ENCODE results near the gene MYO1G.
"Not testable (repeated sequence)": the region's sequence is repeated elsewhere in the genome, so short reads cannot be mapped to it uniquely, and the experiment has no call there.

Gene MYO1G

DNA sequence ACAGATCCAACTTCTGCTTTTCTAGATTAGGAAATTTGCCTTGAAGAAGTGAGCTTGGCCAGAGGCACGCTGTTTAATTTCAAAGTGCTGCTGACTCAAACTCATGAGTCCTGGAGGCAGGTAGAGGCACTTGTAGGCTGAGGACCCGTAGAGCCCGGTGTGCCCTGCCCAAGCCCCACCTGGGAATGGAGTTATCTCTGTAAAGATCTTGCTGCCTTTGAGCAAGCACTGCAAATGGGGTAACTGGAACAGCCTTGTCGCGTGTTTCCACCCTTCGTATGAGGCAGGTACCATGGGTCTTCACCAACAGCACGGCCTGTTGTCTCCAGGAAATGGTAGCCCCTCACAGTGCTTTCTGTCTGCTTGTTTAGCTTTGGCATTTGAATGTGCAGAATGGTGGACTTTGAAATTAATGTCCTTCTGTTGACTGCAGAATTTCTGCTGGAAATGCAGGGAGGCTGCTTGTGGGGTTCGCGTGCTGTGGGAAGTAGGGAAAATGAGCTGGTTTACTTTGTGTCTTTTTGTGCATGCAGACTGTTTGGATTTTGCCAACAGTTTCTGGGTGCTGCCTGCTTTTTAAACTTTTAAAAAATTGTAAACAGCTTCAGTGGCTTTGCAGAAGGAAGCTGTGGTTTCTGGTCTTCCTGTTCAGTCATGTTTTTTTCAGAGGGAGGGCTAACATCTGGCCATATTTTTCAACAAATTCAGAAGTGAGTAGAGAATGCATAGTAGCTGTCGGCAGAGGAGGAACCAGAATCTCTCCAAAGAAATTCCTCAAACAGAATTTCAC is 48.4 kb upstream of the MYO1G start:
- Histone ChIP-seq H3K4me3 (ENCODE audit: low read length in 2 of 2) (peak overlapping the region in 1 of 2 donors; percentile 30), H4K8ac (ENCODE audit: low read depth, low read length) (no peak overlapping the region), H3K4me1 (ENCODE audit: control insufficient read depth in 2 of 2, insufficient read depth in 1 of 2, low read depth in 1 of 2, low read length in 2 of 2) (no peaks in the 10 kb centered on the region), H3K18ac (ENCODE audit: low read length) (no peak overlapping the region), H3K9me3 (replicated peaks in 1 of 2; ENCODE audit: control insufficient read depth in 2 of 2, insufficient read depth in 1 of 2, low read depth in 1 of 2, low read length in 2 of 2) (peaks cover 0 to 7% of the 10 kb centered on the region in 2 donors), H3K79me1 (ENCODE audit: low read depth, low read length) (peaks cover 5% of the 10 kb centered on the region), H2BK120ac (ENCODE audit: low read depth, low read length) (no peak overlapping the region), H3K36me3 (replicated peaks in 1 of 2; ENCODE audit: control insufficient read depth in 2 of 2, insufficient read depth in 2 of 2, low read length in 2 of 2) (peaks cover 6 to 24% of the 10 kb centered on the region in 2 donors), H3K27me3 (ENCODE audit: control insufficient read depth in 3 of 3, insufficient read depth in 3 of 3, low read depth in 1 of 3, low read length in 3 of 3) (no peaks in the 10 kb centered on the region), H2AK5ac (ENCODE audit: low read depth, low read length) (no peak overlapping the region), H2BK15ac (ENCODE audit: low read length) (no peak overlapping the region), H4K91ac (ENCODE audit: low read depth, low read length, poor library complexity) (no peak overlapping the region), H3K4me2 (ENCODE audit: insufficient read depth, low read length, poor library complexity, severe bottlenecking) (no peak overlapping the region), H3K27ac (replicated peaks; ENCODE audit: low read length) (no peak overlapping the region), H3K9ac (ENCODE audit: low read depth, low read length, poor library complexity) (no peak overlapping the region), H3K23ac (ENCODE audit: low read depth, low read length, poor library complexity) (no peak overlapping the region), H2BK5ac (ENCODE audit: low read length) (no peak overlapping the region), H3K4ac (ENCODE audit: low read length) (no peak overlapping the region), H2AFZ (ENCODE audit: low read length) (no peak overlapping the region), H2BK12ac (ENCODE audit: low read length) (no peak overlapping the region), H3K14ac (ENCODE audit: low read length) (no peak overlapping the region)
- no CpG with 5 or more reads among the region's 10 CpGs for WGBS, 2 donors (ENCODE audit: extremely low coverage in 2 of 2, insufficient read length in 2 of 2, insufficient replicate concordance in 1 of 2)
- DNase-seq (ENCODE audit: low spot score) = no peak

DNA sequence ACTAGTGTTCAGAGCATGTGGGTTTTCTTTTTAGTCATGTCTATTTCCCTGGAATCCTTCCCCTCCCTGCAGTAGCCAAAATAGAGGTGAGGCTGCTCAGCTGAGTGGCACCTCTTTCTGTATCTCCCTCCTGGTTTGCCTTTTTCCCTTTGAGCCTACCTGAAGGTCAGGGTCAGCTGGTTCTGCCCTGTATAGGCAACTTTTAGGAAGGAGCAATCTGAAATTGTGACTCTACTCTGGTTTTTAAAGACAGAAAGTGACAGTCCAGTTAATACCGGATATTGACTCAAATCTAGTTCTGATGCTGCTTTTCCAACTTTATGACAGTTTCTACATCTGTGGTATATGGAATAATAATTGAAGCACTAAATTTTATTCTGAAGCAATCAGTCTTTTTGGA is 47.2 kb upstream of the MYO1G start:
- no peak overlapping the region for H2AFZ ChIP-seq (ENCODE audit: low read length)
- no peak for DNase-seq (ENCODE audit: low spot score)
- H3K9ac ChIP-seq (ENCODE audit: low read depth, low read length, poor library complexity) = no peak overlapping the region
- no peak overlapping the region for H4K8ac ChIP-seq (ENCODE audit: low read depth, low read length)
- no peak overlapping the region for H3K18ac ChIP-seq (ENCODE audit: low read length)
- H3K4me1 ChIP-seq (ENCODE audit: control insufficient read depth in 2 of 2, insufficient read depth in 1 of 2, low read depth in 1 of 2, low read length in 2 of 2) = peaks cover under 1 to 1% of the 10 kb centered on the region in 2 donors
- H3K27me3 ChIP-seq (ENCODE audit: control insufficient read depth in 3 of 3, insufficient read depth in 3 of 3, low read depth in 1 of 3, low read length in 3 of 3) = no peaks in the 10 kb centered on the region
- H2BK5ac ChIP-seq (ENCODE audit: low read length) = no peak overlapping the region
- no peak overlapping the region for H3K4ac ChIP-seq (ENCODE audit: low read length)
- no peak overlapping the region for H2BK15ac ChIP-seq (ENCODE audit: low read length)
- H3K4me3 ChIP-seq (ENCODE audit: low read length in 2 of 2) = no peak overlapping the region
- H3K9me3 ChIP-seq (replicated peaks in 1 of 2; ENCODE audit: control insufficient read depth in 2 of 2, insufficient read depth in 1 of 2, low read depth in 1 of 2, low read length in 2 of 2) = peaks cover 0 to 7% of the 10 kb centered on the region in 2 donors
- no CpG with 5 or more reads among the region's 1 CpG for WGBS, 2 donors (ENCODE audit: extremely low coverage in 2 of 2, insufficient read length in 2 of 2, insufficient replicate concordance in 1 of 2)
- H4K91ac ChIP-seq (ENCODE audit: low read depth, low read length, poor library complexity) = no peak overlapping the region
- H3K79me1 ChIP-seq (ENCODE audit: low read depth, low read length) = peaks cover 5% of the 10 kb centered on the region
- no peak overlapping the region for H2AK5ac ChIP-seq (ENCODE audit: low read depth, low read length)
- H2BK120ac ChIP-seq (ENCODE audit: low read depth, low read length) = no peak overlapping the region
- no peak overlapping the region for H3K4me2 ChIP-seq (ENCODE audit: insufficient read depth, low read length, poor library complexity, severe bottlenecking)
- no peak overlapping the region for H2BK12ac ChIP-seq (ENCODE audit: low read length)
- no peak overlapping the region for H3K14ac ChIP-seq (ENCODE audit: low read length)
- no peak overlapping the region for H3K23ac ChIP-seq (ENCODE audit: low read depth, low read length, poor library complexity)
- H3K36me3 ChIP-seq (replicated peaks in 1 of 2; ENCODE audit: control insufficient read depth in 2 of 2, insufficient read depth in 2 of 2, low read length in 2 of 2) = peaks cover 6 to 24% of the 10 kb centered on the region in 2 donors
- H3K27ac ChIP-seq (replicated peaks; ENCODE audit: low read length) = no peak overlapping the region

- not testable (repeated sequence) for H4K91ac ChIP-seq (ENCODE audit: low read depth, low read length, poor library complexity); H3K4me2 ChIP-seq (ENCODE audit: insufficient read depth, low read length, poor library complexity, severe bottlenecking); H3K9me3 ChIP-seq (replicated peaks in 1 of 2; ENCODE audit: control insufficient read depth in 2 of 2, insufficient read depth in 1 of 2, low read depth in 1 of 2, low read length in 2 of 2); H4K8ac ChIP-seq (ENCODE audit: low read depth, low read length); H3K9ac ChIP-seq (ENCODE audit: low read depth, low read length, poor library complexity); H2BK120ac ChIP-seq (ENCODE audit: low read depth, low read length); H3K18ac ChIP-seq (ENCODE audit: low read length); H3K79me1 ChIP-seq (ENCODE audit: low read depth, low read length); H3K4me1 ChIP-seq (ENCODE audit: control insufficient read depth in 2 of 2, insufficient read depth in 1 of 2, low read depth in 1 of 2, low read length in 2 of 2); H3K27ac ChIP-seq (replicated peaks; ENCODE audit: low read length); H2AK5ac ChIP-seq (ENCODE audit: low read depth, low read length); H2AFZ ChIP-seq (ENCODE audit: low read length); H2BK5ac ChIP-seq (ENCODE audit: low read length); H3K4me3 ChIP-seq (ENCODE audit: low read length in 2 of 2); H3K14ac ChIP-seq (ENCODE audit: low read length); DNase-seq (ENCODE audit: low spot score); H2BK15ac ChIP-seq (ENCODE audit: low read length); H2BK12ac ChIP-seq (ENCODE audit: low read length); H3K4ac ChIP-seq (ENCODE audit: low read length); H3K23ac ChIP-seq (ENCODE audit: low read depth, low read length, poor library complexity); H3K27me3 ChIP-seq (ENCODE audit: control insufficient read depth in 3 of 3, insufficient read depth in 3 of 3, low read depth in 1 of 3, low read length in 3 of 3)
- WGBS, 2 donors (ENCODE audit: extremely low coverage in 2 of 2, insufficient read length in 2 of 2, insufficient replicate concordance in 1 of 2) = no CpG with 5 or more reads among the region's 12 CpGs
- H3K36me3 ChIP-seq (replicated peaks in 1 of 2; ENCODE audit: control insufficient read depth in 2 of 2, insufficient read depth in 2 of 2, low read length in 2 of 2) = peaks cover 8 to 24% of the 10 kb centered on the region in 2 donors
Observed at GRCh38 chr7:45025473-45025872, 46.7 kb upstream of the MYO1G start.

- no peak overlapping the region for H2BK15ac ChIP-seq (ENCODE audit: low read length)
- H2BK5ac ChIP-seq (ENCODE audit: low read length) = no peak overlapping the region
- peaks cover 0 to 7% of the 10 kb centered on the region in 2 donors for H3K9me3 ChIP-seq (replicated peaks in 1 of 2; ENCODE audit: control insufficient read depth in 2 of 2, insufficient read depth in 1 of 2, low read depth in 1 of 2, low read length in 2 of 2)
- peaks cover 5% of the 10 kb centered on the region for H3K79me1 ChIP-seq (ENCODE audit: low read depth, low read length)
- H3K4ac ChIP-seq (ENCODE audit: low read length) = no peak overlapping the region
- no peak overlapping the region for H3K27ac ChIP-seq (replicated peaks; ENCODE audit: low read length)
- no peak overlapping the region for H3K4me3 ChIP-seq (ENCODE audit: low read length in 2 of 2)
- no peak overlapping the region for H4K91ac ChIP-seq (ENCODE audit: low read depth, low read length, poor library complexity)
- H2BK12ac ChIP-seq (ENCODE audit: low read length) = no peak overlapping the region
- H4K8ac ChIP-seq (ENCODE audit: low read depth, low read length) = no peak overlapping the region
- no peak overlapping the region for H3K9ac ChIP-seq (ENCODE audit: low read depth, low read length, poor library complexity)
- H3K36me3 ChIP-seq (replicated peaks in 1 of 2; ENCODE audit: control insufficient read depth in 2 of 2, insufficient read depth in 2 of 2, low read length in 2 of 2) = peaks cover 8 to 21% of the 10 kb centered on the region in 2 donors
- no peak overlapping the region for H3K14ac ChIP-seq (ENCODE audit: low read length)
- H3K4me2 ChIP-seq (ENCODE audit: insufficient read depth, low read length, poor library complexity, severe bottlenecking) = no peak overlapping the region
- H3K27me3 ChIP-seq (ENCODE audit: control insufficient read depth in 3 of 3, insufficient read depth in 3 of 3, low read depth in 1 of 3, low read length in 3 of 3) = no peaks in the 10 kb centered on the region
- no peak overlapping the region for H2AK5ac ChIP-seq (ENCODE audit: low read depth, low read length)
- H2AFZ ChIP-seq (ENCODE audit: low read length) = no peak overlapping the region
- DNase-seq (ENCODE audit: low spot score) = no peak
- H3K23ac ChIP-seq (ENCODE audit: low read depth, low read length, poor library complexity) = no peak overlapping the region
- H3K18ac ChIP-seq (ENCODE audit: low read length) = no peak overlapping the region
- H3K4me1 ChIP-seq (ENCODE audit: control insufficient read depth in 2 of 2, insufficient read depth in 1 of 2, low read depth in 1 of 2, low read length in 2 of 2) = peaks cover 1 to 3% of the 10 kb centered on the region in 2 donors
- no peak overlapping the region for H2BK120ac ChIP-seq (ENCODE audit: low read depth, low read length)
- WGBS, 2 donors (ENCODE audit: extremely low coverage in 2 of 2, insufficient read length in 2 of 2, insufficient replicate concordance in 1 of 2) = no CpG with 5 or more reads among the region's 2 CpGs
Observed at GRCh38 chr7:45024126-45024744, 45.4 kb upstream of the MYO1G start.

Data from neuronal stem cell (in vitro differentiated cells).